CD4-positive, alpha-beta T cell treated with Interleukin-15 for 1 hour (primary cell): ENCODE data around the gene AHI1.
A peak's percentile ranks its signal among the peaks of the same experiment; 100 is the strongest.

Experiments used
- DNase-seq: peaks from one replicate; pipeline ENCODE4 v3.0.0-alpha.2; 2020

AHI1 gene

DNA sequence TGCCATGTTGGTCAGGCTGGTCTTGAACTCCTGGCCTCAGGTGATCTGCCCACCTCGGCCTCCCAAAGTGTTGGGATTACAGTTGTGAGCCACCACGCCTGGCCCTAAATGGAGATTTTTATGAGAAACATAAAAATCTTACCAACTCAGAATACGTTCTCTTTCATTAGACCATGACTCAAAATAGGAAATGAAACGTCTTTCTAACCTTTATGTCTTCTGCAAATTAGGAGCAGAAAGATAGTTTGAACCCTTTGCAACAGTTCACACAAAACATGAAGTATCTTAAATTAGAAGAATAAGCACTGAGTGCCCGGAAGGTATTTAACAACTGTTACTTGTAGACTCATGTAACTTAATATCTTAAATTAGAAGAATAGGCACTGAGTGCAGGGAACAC, 48.3 kb downstream of the AHI1 start:
- DNase-seq: no peak

DNA sequence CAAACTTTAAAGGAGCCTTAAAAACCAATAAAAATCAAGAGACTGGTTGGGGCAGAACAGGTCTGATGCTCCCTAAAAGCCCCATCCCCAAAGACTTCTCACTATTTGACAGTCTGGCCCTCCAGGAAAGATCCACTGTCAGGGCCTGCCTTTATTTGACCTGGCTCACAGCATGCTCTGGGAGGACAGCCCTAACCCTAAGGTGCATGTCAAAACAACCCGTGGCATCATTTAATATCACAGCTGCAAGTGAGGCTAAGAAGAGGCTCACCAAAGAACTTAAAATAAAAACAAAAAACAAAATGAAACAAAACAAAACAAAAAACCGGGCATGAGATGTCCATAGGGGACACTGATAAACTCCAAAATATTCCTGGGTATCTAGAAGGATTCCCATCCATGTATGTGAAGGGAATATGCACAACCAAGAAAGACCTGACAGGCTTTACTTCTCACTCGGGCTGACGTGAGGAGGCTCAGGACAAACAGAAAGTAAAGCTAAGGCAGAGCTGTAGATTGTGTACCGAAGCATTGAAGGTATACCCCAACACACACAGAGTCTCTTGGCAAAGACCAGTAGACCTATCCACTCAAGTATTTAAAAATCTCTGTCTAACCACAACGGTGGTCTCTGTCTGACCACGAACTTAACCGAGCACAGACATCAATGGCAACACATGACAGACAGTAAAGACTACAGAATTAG, 57.3 kb downstream of the AHI1 start:
- DNase-seq: peak; percentile 17

GRCh38 chr6:135439549-135439948, 58.0 kb downstream of the AHI1 start:
- DNase-seq: no peak

DNA sequence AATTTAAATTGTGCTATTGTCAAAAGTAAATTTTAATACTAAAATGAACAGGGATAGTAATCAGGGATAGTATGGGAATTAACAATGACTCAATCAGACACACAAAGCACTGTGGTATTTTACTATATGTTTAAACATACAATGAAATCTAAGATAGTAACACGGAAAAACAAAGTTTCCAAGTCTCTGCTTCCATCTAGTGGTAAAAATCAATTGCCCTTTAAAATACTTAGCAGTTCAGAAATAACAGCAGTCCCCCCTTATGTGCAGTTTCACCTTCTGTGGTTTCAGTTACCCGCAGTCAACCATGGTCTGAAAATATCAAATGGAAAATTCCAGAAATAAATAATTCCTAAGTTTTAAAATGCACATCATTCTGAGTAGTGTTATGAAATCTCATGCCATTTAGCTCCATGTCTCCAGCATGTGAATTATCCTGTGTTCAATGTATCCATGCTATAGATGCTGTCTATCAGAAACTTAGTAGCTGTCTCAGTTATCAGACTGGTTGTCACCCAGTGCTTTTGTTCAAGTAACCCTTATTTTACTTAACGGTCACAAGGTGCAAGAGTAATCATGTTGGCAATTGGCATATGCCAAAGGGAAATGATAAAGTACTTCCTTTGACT, 58.5 kb downstream of the AHI1 start:
- DNase-seq: no peak

GRCh38 chr6:135434991-135435390, 62.5 kb downstream of the AHI1 start:
- no peak for DNase-seq

DNA sequence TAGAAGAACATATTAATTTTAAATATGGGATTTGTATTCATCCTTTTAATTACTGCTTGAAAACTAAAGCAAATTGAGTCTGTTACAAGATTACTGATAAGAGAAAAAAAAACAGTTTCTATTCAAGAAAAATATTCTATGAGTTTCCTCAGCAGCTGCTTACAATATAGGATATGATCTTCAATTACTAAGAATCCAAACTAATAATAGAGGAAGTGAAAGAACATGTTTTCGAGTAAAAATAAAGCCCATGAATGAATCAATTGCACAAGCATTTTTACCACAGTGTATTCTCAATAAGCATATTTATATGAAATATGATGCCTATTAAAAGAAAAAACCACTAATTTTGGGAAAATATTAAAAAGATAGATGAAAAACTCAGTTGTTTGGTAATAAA, 63.4 kb downstream of the AHI1 start:
- no peak for DNase-seq

DNA sequence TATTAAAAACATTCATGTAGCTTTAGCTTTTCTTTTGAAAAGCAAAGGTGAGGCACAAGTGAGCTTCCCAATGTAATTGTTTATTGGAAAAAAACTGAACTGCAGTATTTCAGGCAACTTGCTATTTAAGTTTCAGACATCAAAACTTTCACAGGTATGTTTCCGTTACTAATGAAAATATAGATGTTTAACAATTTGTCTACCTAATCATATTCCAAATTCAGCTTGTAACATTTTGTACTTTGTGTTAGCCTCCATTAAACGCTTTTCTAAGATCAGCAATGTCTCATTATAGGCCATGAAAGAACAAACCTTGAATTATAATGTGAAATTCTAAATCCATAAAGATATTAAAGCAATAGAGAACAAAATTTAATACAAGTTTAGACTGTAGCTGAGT, 69.5 kb downstream of the AHI1 start:
- no peak for DNase-seq

- no peak for DNase-seq
Observed at GRCh38 chr6:135426833-135427232, 70.7 kb downstream of the AHI1 start.

DNA sequence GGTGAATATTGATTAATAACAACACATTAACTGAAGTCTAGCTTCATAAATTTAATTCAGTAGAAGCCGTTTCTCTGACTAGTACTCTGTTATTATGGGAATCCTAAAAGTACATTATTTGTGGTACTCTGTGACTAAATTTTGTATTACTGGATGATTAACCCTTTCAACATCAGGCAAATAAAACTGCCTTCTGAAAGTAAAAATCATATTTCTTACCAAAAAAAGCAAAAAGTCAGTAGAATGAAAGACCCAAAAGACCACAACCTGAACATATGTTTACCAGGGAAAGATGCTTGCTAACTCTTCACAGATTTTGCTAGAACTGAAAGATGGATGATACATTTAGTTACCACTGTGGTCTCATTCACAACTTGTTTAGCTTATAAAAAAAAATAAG, 73.2 kb downstream of the AHI1 start:
- DNase-seq: no peak

DNA sequence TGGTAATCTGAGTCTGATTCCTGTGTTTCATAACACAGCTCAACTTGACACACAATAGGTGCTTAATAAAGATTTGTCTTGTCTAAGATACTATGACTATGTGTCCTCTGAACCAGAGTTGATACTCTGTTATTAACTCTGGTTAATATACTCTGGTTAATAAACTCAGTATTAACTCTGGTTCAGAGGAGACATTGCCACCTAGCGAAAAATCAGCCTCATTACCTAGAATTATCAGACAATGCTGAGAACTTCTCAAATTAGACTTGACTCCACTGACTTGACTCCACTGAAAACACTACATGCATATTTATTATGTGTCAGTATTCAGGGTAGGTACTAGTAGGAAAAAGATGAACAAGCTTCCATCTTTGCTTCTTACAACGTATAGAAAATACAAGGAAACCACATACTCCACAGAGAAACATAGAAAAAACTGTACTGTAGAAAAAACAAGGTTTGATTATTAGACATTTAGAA, 73.9 kb downstream of the AHI1 start:
- DNase-seq: no peak

GRCh38 chr6:135419162-135419561, 78.4 kb downstream of the AHI1 start:
- no peak for DNase-seq

DNA sequence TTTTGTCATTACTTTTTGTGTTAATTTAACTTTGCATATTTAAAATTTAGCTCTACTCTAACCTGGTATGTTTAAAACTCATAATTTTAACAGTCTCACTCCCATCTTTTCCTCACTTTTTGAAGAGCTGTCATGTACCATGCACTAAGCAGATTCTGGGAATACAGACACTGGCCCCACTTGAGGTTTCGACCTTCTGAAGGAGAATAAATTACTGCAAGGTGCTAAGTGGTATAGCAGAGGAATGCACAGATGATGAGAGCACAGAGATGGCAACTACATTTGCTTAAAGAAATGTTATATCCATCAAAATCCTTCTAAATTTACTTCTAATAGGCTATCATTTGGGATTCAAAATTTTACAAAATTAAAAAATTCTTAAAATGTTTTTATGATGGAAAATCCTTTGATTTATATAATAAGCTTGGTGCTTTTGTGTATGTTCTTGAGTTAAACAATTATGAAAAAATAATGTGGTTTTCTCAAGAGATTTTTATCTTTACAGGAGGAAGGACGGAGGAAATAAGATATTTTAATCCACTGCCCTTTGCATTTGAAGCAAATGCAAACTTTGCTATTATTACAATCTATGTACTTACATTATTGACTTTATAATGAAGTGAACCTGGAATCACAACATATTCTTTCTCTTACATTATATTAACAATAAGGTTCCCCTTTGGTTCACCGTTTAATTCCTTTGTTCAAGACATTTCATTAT, 79.3 kb downstream of the AHI1 start:
- DNase-seq: no peak

DNA sequence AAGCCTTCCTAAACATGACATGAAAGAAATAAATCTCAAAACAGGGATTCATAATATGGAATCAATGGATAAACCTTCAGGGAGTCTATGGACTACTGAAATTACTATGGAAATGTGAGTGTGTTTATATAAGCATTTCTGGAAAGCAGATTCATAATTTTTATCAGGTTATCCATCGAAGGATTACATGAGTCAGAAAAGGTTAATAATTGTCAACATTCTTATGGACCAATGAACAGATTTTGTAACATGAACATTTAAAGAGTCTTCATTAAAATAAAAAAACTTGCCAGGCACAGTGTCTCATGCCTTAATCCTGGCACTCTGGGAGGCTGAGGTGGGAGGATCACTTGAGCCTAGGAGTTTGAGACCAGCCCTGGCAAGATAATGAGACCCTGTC, 84.8 kb downstream of the AHI1 start:
- DNase-seq: no peak

GRCh38 chr6:135411849-135412248, 85.7 kb downstream of the AHI1 start:
- DNase-seq: no peak

- DNase-seq: no peak
Observed at GRCh38 chr6:135411339-135411738, 86.2 kb downstream of the AHI1 start.

- DNase-seq: no peak
Observed at GRCh38 chr6:135410856-135411255, 86.7 kb downstream of the AHI1 start.

GRCh38 chr6:135403584-135403983, 94.0 kb downstream of the AHI1 start:
- no peak for DNase-seq

DNA sequence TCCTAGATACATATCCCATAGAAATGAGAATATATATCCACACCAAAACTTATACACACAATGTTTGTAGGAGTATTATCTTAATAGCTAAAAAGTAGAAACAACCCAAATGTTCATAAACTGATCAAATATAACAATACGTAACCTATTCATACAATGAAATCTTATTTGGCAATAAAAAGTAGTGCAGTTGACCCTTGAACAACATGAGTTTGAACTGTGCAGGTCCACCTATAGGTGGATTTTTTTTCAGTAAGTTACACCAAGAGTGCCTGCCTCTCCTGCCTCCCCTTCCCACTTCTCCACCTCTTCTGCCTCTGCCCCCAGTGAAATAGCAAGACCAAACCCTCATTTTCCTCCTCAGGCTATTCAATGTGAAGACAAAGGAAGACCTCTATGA, 95.2 kb downstream of the AHI1 start:
- no peak for DNase-seq

DNA sequence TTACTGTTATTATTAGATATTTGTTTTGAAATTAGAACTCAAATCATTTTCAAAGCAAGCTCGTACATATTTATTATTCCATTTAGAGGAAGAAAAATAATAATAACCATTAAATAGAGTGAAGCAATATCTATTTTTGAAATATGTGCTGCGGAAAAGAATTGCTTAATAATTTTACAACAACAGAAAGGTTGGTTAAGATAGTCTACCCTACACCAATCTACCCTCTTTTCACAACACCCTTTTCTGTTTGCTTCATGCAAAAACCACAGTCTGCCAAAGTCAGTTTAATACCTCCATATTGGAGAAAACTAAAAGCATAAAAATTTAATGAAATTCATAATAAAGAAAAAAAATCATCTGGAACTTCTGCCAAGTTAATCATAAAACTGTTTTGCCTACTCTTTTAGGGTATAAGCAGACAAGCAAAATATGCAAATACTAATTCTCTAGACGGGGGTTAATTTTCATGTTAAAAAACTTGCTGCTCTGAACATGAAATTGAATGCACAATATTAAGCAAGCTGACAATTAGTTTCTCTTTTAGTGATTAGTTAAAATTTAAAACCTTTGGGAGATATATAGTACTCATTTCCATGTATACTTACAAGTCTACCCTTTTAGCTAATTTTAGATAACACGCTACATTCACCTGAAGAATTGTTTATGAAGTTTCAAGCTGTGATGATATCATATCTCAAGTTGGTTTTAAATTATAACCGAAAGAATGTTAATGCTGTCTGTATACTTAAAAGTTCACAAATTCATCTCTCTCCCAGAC, 100.2 kb downstream of the AHI1 start:
- DNase-seq: no peak

DNA sequence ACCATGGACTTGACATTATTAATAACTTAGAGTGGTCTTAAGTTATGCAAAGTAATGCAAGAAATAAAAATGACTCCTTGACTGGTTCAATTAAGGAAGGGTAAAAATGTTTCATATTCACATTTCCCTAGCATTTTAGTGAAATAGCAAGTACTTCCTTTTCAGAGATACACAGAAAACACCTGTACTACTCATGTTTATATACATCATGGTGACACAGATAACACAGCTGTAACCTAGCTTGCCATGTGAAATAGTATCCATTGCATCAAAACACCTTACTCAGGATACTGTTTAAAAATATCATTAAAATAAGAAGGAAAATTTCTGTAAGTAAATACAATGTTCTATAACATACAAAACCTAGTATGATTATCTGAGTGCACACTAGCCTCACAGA, 102.4 kb downstream of the AHI1 start:
- DNase-seq: no peak

DNA sequence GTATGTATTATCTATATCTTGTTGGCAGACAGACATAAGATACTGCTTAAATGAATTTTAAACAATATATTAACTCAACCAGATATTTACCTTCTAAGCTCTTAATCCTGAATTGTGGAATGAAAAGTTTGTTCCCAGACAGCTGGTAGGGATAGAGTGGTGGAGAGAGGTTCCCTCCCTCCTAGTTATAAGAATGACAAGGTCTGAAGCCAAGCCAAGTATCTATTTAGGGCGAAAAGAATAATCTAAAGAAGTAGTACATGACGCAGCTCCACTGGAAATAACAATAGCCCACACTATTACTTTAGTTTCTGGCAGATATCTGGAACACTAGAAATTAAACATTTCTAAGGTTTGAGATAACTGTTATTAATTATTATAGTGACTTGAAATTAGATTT, 104.3 kb downstream of the AHI1 start:
- no peak for DNase-seq

- DNase-seq: no peak
Observed at GRCh38 chr6:135390458-135390857, 107.1 kb downstream of the AHI1 start.

DNA sequence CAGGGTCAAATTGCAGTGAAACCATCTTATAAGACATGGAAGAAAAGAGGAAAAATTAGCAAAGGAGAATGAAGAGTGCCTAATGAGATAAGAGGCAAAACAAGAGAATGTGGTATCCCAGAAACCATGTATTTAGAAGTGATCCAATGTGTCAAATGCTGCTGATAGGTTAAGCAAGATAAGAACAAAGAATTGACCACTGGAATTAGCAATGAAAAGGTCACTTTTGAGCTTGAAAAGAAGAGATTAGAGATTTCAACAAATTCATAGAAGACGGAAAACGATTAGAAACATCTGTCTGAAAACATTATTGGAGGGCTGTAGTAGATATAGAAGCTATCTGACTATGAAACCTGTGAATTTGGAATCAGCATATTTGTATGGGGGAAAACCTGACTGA, 112.2 kb downstream of the AHI1 start:
- no peak for DNase-seq
